ENCODE data around the gene KANK3.

Gene KANK3

DNA sequence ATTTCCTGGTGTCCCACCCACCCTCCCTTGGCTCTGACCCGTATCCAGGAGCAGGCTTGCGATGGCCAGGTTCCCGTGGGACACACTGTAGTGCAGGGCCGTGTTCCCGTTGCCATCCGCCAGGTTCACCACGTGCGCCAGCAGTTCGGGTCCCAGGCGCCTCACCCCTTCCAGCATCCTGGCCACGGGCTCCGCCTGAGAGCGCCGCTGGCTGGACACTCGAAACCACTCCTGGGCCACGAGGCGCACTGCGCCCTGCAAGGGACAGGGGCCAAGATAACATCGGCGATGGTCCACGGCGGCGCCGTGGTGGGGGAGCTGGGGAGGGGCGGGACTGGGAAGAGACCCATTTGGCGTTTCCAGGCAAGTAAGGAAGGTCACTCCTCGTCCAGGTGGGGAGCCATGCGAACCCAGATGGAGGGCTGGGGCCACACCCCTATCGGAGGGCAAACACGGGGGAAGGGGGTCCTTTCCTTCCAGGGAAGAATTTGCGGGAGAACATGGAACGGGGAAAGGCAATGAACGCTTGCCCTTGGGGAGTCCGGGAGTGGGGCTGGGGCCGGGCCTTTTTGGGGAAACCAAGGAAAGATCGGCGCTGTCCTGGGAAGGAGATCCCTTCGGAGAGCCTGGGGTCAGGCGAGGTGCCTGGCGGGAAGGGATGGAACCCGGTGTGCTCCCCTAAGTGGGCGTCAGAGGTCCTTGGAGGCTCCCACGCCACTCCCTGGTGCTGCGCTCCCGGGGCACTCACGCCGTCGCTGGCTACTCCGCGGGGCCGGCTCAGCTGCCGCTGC lies 9.9 kb downstream of the KANK3 start:
- DNase-seq (ENCODE audit: low read depth) = no peak
- TF ChIP-seq CTCF (IDR thresholded peaks at IDR 0.05; ENCODE audit: insufficient read depth, low read depth, low read length, missing control alignments) = no peak
- H3K4me3 ChIP-seq (ENCODE audit: low read length) = no peak overlapping the region

DNA sequence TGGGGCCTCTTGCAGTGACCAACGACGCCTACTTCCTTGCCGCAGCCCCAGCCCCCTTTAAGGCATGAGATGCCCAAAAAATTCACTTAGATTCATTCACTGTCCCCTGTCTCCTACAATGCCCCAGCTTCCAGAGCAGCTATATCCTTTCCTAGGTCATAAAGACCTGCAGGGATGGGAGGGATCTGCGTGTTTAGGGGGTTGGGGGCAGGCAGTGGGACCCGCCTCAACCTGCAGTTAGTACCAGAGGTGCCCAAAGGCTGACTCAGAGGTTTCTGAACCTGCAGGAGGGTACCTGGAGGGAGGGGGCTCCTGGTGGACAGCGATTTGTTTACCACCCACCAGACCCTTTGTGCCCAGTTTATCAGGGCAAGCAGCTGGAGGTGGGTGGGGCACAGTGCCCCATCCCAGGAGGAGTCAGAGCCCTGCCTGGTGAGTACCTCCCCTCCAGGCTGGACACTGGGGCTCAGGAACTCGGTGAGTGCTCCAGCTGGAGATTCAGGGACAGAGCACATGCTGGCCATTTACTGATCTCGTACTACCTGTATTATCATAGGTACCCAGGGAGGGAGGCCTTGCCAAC lies 11.7 kb downstream of the KANK3 start:
- DNase-seq (ENCODE audit: low read depth) = no peak

GRCh38 chr19:8329996-8330395 lies 13.1 kb downstream of the KANK3 start:
- H3K4me3 ChIP-seq (ENCODE audit: low read length) = no peak overlapping the region
- no peak for TF ChIP-seq CTCF (IDR thresholded peaks at IDR 0.05; ENCODE audit: insufficient read depth, low read depth, low read length, missing control alignments)
- peak; percentile 65 for DNase-seq (ENCODE audit: low read depth)

More for the DNA sequence above, 11.7 kb downstream of the KANK3 start:
- no peak for TF ChIP-seq CTCF (IDR thresholded peaks at IDR 0.05; ENCODE audit: insufficient read depth, low read depth, low read length, missing control alignments)
- no peak overlapping the region for H3K4me3 ChIP-seq (ENCODE audit: low read length)

DNA sequence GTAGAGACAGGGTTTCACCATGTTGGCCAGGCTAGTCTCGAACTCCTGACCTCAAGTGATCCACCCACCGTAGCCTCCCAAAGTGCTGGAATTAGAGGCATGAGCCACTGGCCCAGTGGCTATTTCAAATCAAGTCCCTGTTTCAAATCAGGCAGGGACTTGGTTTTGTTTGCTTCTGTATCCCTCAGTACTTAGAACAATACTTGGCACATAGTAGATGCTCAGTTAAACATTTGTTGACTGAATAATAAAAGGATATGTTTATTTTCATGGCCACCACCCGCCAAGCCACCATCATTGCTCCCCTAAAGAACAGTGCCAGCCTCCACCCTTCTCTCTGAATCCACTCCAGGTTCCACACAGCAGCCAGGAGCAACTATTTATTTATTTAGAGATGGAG lies 17.6 kb downstream of the KANK3 start:
- TF ChIP-seq CTCF (IDR thresholded peaks at IDR 0.05; ENCODE audit: insufficient read depth, low read depth, low read length, missing control alignments) = no peak
- no peak overlapping the region for H3K4me3 ChIP-seq (ENCODE audit: low read length)
- DNase-seq (ENCODE audit: low read depth) = no peak

DNA sequence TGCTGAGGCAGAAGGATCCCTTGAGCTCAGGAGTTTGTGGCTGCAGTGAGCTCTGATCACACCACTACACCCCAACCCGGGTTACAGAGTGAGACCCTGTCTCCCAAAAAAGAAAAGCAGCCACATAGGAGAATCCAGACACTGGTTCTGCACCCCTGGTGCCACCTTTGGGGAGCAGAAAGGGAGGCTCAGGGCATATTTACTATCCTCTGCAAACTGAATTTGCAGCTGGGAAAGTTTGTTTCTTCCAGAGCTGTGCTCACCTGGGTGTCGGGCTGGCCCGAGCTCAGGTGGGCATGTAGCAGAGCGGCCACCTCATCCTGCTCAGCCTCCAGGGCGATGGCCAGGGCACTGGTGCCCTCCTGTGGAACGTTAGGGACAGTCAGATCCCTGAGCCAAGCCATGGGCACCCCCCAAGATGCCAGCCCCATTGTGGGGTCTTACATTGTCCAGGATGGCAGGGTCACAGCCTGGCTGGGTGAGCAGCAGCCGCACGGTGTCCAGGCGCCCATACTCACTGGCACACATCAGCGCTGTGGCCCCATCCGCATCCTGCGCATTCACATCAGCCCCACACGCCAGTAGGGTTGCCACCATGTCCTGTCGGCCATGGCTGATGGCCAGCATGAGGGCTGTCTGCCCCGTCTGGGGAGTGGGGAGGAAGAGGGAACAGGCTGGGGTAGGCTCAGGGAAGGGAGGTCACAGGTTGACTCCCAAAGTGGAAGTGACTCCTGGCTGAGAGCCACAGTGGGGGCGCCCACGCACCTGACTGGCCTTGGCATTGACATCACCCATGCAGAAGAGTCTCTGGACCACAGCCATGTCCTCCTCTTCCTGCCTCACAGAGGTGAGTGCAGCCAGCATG lies 18.6 kb downstream of the KANK3 start:
- no peak for TF ChIP-seq CTCF (IDR thresholded peaks at IDR 0.05; ENCODE audit: insufficient read depth, low read depth, low read length, missing control alignments)
- no peak for DNase-seq (ENCODE audit: low read depth)
- H3K4me3 ChIP-seq (ENCODE audit: low read length) = no peak overlapping the region

DNA sequence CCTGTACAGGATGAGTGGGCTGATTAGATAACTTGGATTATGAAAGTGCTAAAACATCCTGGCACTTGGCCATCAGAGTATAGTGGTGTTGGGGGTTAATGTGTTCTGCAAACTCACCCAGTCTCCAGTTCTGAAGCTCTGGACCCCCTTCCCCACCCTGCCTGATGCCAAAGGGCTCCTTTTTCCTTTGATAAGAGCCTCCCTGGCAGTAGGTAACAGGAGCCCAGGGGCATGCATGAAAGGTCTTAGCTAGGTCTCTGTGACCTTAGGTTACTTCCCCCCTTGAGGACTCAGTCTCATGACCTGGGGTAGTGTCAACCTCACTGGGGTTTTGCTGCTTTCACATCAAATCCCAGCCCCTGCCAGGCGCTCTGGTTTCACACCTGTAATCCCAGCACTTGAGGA lies 19.3 kb downstream of the KANK3 start:
- H3K4me3 ChIP-seq (ENCODE audit: low read length) = no peak overlapping the region
- TF ChIP-seq CTCF (IDR thresholded peaks at IDR 0.05; ENCODE audit: insufficient read depth, low read depth, low read length, missing control alignments) = no peak
- DNase-seq (ENCODE audit: low read depth) = no peak

Data from epithelial cell of esophagus (primary cell).